Spleen (tissue), 11 donors: ENCODE data around the gene CCL27. TPM values are rescaled to one million over a fixed set of nuclear protein-coding genes. Genes with fewer than 3 reads are reported as not detected.

Source experiments
- DNase-seq: peaks from one replicate; pipeline ENCODE4 v3.0.0-alpha.2; 2020
- H3K27ac ChIP-seq, 8 donors: fragments of 200-600 bp; sonication (generic) in 7 of 8; 1 replicate in 4 of 8; 2 replicates in 4 of 8; pipeline versions ENCODE4 v1.5.0 to v1.8.0; 2016 to 2021; ENCODE audit warnings: inconsistent platforms in 4 of 8, mild to moderate bottlenecking in 4 of 8, moderate library complexity in 1 of 8
- H3K27me3 ChIP-seq, 7 donors: fragments of 200-600 bp; sonication (generic) in 6 of 7; replicated peaks in 1 of 7; 1 replicate in 4 of 7; 2 replicates in 3 of 7; pipeline versions ENCODE4 v1.5.0 to v1.8.0; 2016 to 2021; ENCODE audit warnings: inconsistent platforms in 3 of 7, mild to moderate bottlenecking in 1 of 7
- H3K36me3 ChIP-seq, 6 donors: fragments of 200-600 bp; sonication (generic) in 5 of 6; 1 replicate in 4 of 6; 2 replicates in 2 of 6; pipeline versions ENCODE4 v1.5.0 to v1.8.0; 2016 to 2021; ENCODE audit warnings: inconsistent platforms in 2 of 6
- H3K4me1 ChIP-seq, 6 donors: fragments of 200-600 bp; sonication (generic) in 5 of 6; 1 replicate in 3 of 6; 2 replicates in 3 of 6; pipeline versions ENCODE4 v1.5.0 to v1.8.0; 2016 to 2021; ENCODE audit warnings: inconsistent platforms in 3 of 6
- H3K4me3 ChIP-seq, 8 donors: fragments of 200-600 bp; sonication (generic) in 7 of 8; 1 replicate in 4 of 8; 2 replicates in 4 of 8; pipeline versions ENCODE4 v1.5.0 to v1.8.0; 2016 to 2021; ENCODE audit warnings: inconsistent platforms in 4 of 8, mild to moderate bottlenecking in 4 of 8, moderate library complexity in 2 of 8
- H3K9me3 ChIP-seq, 8 donors: fragments of 200-600 bp; sonication (generic) in 7 of 8; 1 replicate in 4 of 8; 2 replicates in 4 of 8; pipeline versions ENCODE4 v1.5.0 to v1.8.0; 2016 to 2021; ENCODE audit warnings: inconsistent platforms in 4 of 8
- CTCF ChIP-seq, 11 experiments: fragments of 200-600 bp in 7 of 11; fragments of 450-650 bp in 4 of 11; sonication (generic) in 4 of 11; IDR thresholded peaks in 8 of 11; conservative IDR thresholded peaks in 3 of 11; 1 replicate in 7 of 11; 2 replicates in 4 of 11; pipeline versions ENCODE4 v1.4.0 to v1.8.0; 2016 to 2021; ENCODE audit warnings: antibody characterized with exemption in 11 of 11, inconsistent platforms in 4 of 11, mild to moderate bottlenecking in 1 of 11
- POLR2A ChIP-seq, 3 donors: fragments of 450-650 bp; IDR thresholded peaks; one replicate each; pipeline ENCODE4 v1.5.1; 2017; ENCODE audit warnings: antibody characterized with exemption in 3 of 3, mild to moderate bottlenecking in 1 of 3
- POLR2AphosphoS5 ChIP-seq, 3 donors: sonication (generic); formaldehyde crosslinking; IDR thresholded peaks; one replicate each; pipeline ENCODE4 v1.5.1; 2017; ENCODE audit warnings: antibody characterized with exemption in 3 of 3
- WGBS, 5 donors: extraction: QIAGEN DNeasy Blood & Tissue Kit in 3 of 5; methylation state at CpG; one replicate each; pipeline versions ENCODE4 v1.1.5 to v1.1.7; 2013 to 2018; 5-methylcytosine and 5-hydroxymethylcytosine counted together
- intact Hi-C: fragments of 100-400 bp; cut with DNase I; formaldehyde crosslinking; loops from one replicate; pipeline ENCODE4 v1.15.0; 2023; ENCODE audit warnings: low total_unique reads
- polyA plus RNA-seq, 3 donors: library from polyadenylated mRNA; stranded (reverse); fragments of 200-250 nt; gene quantifications; one replicate each; pipeline ENCODE4 v1.2.1, GENCODE V29; 2013
- total RNA-seq, 7 donors: library from RNA; depleted of rRNA in 3 of 7; stranded (reverse); fragments of >200 nt in 3 of 7; fragmentation: NEBNext Ultra II Directional in 4 of 7; extraction: Animal tissue kit (Norgen Biotek cat#: 25700) in 4 of 7; gene quantifications; one replicate each; pipeline versions ENCODE4 v1.1.0 to v1.2.1, GENCODE V29; 2016 to 2021
- donor health status: healthy with polysubstance abuse.
- donor health status: DM: no; HTN: no; CAD: no; lungs with moderate emphysema.
- donor health status: DM: no; HTN: no; CAD: no.
- donor health status: Bipolar disorder and iron deficiency.
- donor health status: healthy.
- donor health status: DM: no; HTN: no; CAD: no.
- donor health status: DM: yes; HTN: yes; CAD: no.

CCL27 gene
- total and polyA plus RNA-seq, 10 donors, result 0.08 to 0.70 (median 0.32) TPM; not detected in 7

- Histone ChIP-seq H3K9me3 (peaks cover 0 to 16% (median 12%) of the 10 kb centered on the region in 8 donors), H3K27me3 (no peaks in the 10 kb centered on the region), H3K36me3 (peaks cover 0 to 29% (median 0%) of the 10 kb centered on the region in 6 donors), H3K4me1 (peaks cover 3 to 46% (median 21%) of the 10 kb centered on the region in 6 donors), H3K4me3 (peak overlapping the region; percentile 45 to 76 (median 60)), H3K27ac (peak overlapping the region; percentile 82 to 98 (median 97))
- WGBS, 5 donors, result 1 to 6% (median 5%) methylated on average over 30 to 55 of the region's 55 CpGs
- intact Hi-C loops, result no loop called here
- DNase-seq, result peak; percentile 97
- TF ChIP-seq POLR2AphosphoS5 (IDR thresholded peaks at IDR 0.05) (peak; percentile 78 to 93 (median 86)), POLR2A (IDR thresholded peaks at IDR 0.05) (no peak), CTCF (IDR thresholded peaks at IDR 0.05 in 8 of 11, conservative IDR thresholded peaks at IDR 0.05 in 3 of 11) (peak in 2 of 11 experiments; percentile 16 to 41)
Measured at GRCh38 chr9:34665381-34666250, 3.2 kb upstream of the CCL27 start.

- Histone ChIP-seq H3K9me3 (peaks cover 0 to 10% (median 8%) of the 10 kb centered on the region in 8 donors), H3K36me3 (peaks cover 0 to 35% (median 2%) of the 10 kb centered on the region in 6 donors), H3K27ac (peak overlapping the region; percentile 82 to 98 (median 97)), H3K4me1 (peaks cover 3 to 46% (median 21%) of the 10 kb centered on the region in 6 donors), H3K4me3 (peak overlapping the region; percentile 45 to 76 (median 60)), H3K27me3 (no peaks in the 10 kb centered on the region)
- WGBS, 5 donors, result 0 to 2% (median 1%) methylated on average over 13 to 26 of the region's 26 CpGs
- no peak for TF ChIP-seq POLR2A (IDR thresholded peaks at IDR 0.05)
- TF ChIP-seq CTCF (IDR thresholded peaks at IDR 0.05 in 8 of 11, conservative IDR thresholded peaks at IDR 0.05 in 3 of 11), result peak in 2 of 11 experiments; percentile 9 to 39
- TF ChIP-seq POLR2AphosphoS5 (IDR thresholded peaks at IDR 0.05), result peak in 2 of 3 donors; percentile 2 to 73
- DNase-seq, result peak; percentile 94
- intact Hi-C loops, result no loop called here
Measured at GRCh38 chr9:34665067-34665380, 2.6 kb upstream of the CCL27 start.

- H3K4me3 ChIP-seq, result peak overlapping the region; percentile 45 to 76 (median 60)
- TF ChIP-seq POLR2AphosphoS5 (IDR thresholded peaks at IDR 0.05) (no peak), CTCF (IDR thresholded peaks at IDR 0.05 in 8 of 11, conservative IDR thresholded peaks at IDR 0.05 in 3 of 11) (peak in 10 of 11 experiments; percentile 30 to 86 (median 77)), POLR2A (IDR thresholded peaks at IDR 0.05) (no peak)
- peak overlapping the region; percentile 82 to 98 (median 97) for H3K27ac ChIP-seq
- peak; percentile 85 for DNase-seq
- intact Hi-C loops, result no loop called here
- no peaks in the 10 kb centered on the region for H3K27me3 ChIP-seq
- peaks cover 0 to 37% (median 4%) of the 10 kb centered on the region in 6 donors for H3K36me3 ChIP-seq
- H3K4me1 ChIP-seq, result peaks cover 3 to 46% (median 21%) of the 10 kb centered on the region in 6 donors
- 9 to 19% (median 15%) methylated on average over 18 of the region's 18 CpGs for WGBS, 5 donors
- peaks cover 0 to 4% (median 3%) of the 10 kb centered on the region in 8 donors for H3K9me3 ChIP-seq
Measured at GRCh38 chr9:34664281-34665066, 2.0 kb upstream of the CCL27 start.
